Measurements from ENCODE around the gene FMN2.

DNA sequence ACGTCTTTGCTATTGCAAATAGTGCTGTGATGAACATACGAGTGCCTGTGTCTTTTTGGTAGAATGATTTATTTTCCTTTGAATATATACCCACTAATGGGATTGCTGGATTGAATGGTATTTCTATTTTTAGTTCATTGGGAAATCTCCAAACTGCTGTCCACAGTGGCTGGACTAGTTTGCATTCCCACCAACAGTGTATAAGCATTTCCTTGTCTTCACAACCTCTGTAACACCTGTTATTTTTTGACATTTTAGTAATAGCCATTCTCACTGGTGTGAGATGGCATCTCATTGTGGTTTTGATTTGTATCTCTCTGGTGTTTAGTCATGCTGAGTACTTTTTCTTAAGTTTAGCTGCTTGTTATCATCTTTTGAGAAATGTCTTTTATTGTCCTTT is 215.0 kb downstream of the FMN2 start:
- TF ChIP-seq, protein P1, sequence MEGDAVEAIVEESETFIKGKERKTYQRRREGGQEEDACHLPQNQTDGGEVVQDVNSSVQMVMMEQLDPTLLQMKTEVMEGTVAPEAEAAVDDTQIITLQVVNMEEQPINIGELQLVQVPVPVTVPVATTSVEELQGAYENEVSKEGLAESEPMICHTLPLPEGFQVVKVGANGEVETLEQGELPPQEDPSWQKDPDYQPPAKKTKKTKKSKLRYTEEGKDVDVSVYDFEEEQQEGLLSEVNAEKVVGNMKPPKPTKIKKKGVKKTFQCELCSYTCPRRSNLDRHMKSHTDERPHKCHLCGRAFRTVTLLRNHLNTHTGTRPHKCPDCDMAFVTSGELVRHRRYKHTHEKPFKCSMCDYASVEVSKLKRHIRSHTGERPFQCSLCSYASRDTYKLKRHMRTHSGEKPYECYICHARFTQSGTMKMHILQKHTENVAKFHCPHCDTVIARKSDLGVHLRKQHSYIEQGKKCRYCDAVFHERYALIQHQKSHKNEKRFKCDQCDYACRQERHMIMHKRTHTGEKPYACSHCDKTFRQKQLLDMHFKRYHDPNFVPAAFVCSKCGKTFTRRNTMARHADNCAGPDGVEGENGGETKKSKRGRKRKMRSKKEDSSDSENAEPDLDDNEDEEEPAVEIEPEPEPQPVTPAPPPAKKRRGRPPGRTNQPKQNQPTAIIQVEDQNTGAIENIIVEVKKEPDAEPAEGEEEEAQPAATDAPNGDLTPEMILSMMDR (IDR thresholded peaks at IDR 0.05): no peak
- TF ChIP-seq POLR2A (IDR thresholded peaks at IDR 0.05): no peak
- no peak for TF ChIP-seq EP300 (IDR thresholded peaks at IDR 0.05)
